ENCODE results near the gene NKX2-4.

DNA sequence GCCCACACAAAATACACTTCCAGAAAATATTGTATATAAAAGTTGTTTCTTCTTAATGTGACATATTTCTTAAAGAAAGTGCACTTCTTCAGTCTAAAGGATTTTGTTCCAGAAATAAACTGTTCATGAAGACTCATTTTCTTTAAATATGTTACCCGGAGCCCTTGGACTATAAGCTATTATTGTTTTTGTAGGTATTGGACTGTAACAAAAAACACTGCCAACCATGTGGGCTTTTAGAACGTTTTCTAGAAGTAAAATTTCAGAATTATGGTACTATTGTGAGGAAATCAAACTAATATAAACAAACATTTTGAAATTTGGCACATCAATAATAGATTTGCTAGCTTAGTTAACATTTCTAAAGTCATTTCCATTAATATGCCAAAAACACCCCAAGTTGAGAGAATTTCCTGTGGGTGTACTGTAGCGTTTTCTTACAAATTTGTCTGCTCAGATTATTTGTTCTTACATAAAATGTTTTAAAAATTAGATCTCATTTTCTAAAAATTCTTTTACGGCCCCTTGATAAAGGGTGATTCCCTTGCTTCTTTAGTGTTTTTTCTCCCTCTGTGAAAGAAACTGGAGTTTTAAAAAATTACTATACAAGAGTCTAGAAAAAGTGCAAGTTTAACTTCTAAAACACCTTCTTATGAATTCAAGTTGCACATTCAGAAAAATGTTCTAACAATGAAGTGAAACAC, 3.4 kb downstream of the NKX2-4 start:
- TF ChIP-seq, protein P1, sequence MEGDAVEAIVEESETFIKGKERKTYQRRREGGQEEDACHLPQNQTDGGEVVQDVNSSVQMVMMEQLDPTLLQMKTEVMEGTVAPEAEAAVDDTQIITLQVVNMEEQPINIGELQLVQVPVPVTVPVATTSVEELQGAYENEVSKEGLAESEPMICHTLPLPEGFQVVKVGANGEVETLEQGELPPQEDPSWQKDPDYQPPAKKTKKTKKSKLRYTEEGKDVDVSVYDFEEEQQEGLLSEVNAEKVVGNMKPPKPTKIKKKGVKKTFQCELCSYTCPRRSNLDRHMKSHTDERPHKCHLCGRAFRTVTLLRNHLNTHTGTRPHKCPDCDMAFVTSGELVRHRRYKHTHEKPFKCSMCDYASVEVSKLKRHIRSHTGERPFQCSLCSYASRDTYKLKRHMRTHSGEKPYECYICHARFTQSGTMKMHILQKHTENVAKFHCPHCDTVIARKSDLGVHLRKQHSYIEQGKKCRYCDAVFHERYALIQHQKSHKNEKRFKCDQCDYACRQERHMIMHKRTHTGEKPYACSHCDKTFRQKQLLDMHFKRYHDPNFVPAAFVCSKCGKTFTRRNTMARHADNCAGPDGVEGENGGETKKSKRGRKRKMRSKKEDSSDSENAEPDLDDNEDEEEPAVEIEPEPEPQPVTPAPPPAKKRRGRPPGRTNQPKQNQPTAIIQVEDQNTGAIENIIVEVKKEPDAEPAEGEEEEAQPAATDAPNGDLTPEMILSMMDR (IDR thresholded peaks at IDR 0.05; ENCODE audit: insufficient read depth, low read depth, low read length), result no peak
- TF ChIP-seq EZH2 (IDR thresholded peaks at IDR 0.05; ENCODE audit: insufficient read depth, low read length), result no peak

Measured in astrocyte (in vitro differentiated cells and primary cell).